Pons (tissue), 1 donor: ENCODE measurements around the gene NPIPA7.
"Not testable (repeated sequence)": the region's sequence is repeated elsewhere in the genome, so short reads cannot be mapped to it uniquely, and the experiment has no call there.

Experiments used
- DNase-seq: peaks from one replicate; pipeline ENCODE4 v3.0.0-alpha.2; 2016; ENCODE audit warnings: low spot score

The NPIPA7 gene

DNA sequence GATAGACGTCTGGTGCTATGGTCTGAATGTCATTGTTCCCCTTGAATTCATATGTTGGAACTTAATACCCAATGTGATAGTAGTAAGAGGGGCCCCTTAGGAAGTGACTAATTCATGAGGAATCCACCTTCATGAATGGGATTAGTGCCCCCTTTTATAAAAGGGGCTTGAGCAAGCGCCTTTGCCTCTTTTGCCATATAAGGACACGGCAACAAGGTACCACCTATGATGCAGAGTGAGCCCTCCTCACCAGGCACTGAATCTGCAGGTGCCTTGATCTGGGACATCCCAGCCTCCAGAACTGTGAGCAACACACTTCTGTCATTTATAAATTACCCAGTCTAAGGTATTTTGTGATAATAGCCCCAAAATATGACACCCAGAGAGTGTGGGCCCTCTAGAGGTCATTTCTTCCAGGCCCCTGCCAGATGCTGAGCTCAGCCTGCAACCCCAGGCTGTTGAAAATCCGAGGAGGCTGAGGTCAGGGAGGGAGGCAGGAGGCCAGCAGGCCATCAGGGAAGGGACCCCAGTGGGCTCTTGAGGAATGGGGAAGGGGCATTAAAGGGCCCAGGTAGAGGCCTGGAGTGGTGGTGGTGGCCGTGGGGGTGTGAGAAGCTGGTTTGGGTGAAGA, 39.1 kb downstream of the NPIPA7 start:
- DNase-seq: not testable (repeated sequence)

- DNase-seq: not testable (repeated sequence)
These were observed 41.6 kb downstream of the NPIPA7 start for GRCh38 chr16:16420515-16420914.

DNA sequence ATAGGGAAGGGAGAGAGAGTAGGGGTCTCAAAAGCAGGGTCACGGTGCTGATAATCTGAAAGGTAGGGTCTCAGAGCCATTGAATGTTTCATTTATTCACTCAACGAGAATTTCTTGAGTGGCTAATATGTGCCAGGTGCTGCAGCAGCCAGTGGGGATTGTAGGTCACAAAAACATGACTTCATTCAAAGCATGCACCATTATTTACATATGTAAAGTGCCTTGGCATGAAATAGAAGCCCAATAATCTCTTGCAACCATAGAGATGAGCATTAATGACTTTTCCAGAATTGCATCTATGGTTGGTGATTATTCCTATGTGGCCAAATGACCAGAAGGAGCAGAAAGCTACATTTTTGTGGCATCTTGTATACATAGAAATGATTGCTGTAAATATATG, 46.2 kb downstream of the NPIPA7 start:
- DNase-seq: not testable (repeated sequence)

DNA sequence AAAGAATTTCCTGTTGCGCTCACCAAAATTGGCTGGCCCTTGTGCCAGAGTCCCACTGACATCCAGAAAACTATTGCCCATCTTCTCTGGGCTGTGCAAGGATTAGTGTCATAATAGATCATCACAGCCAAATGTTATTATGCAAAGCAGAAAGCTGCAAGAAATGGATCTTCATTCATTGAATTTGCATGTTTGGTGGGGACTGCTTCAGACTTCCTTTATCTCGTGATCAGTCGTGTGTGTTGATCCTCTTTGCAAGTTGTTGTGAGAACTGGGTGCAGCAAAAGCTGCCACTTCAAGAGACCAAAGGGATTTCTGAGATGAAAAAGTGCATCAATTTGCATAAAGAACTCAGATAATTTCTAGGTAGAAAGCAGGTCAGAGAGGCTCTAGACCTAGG, 52.2 kb downstream of the NPIPA7 start:
- DNase-seq: not testable (repeated sequence)

- DNase-seq: not testable (repeated sequence)
These were observed 55.8 kb downstream of the NPIPA7 start for GRCh38 chr16:16434711-16435110.

GRCh38 chr16:16441401-16441800, 62.5 kb downstream of the NPIPA7 start:
- DNase-seq: not testable (repeated sequence)
